K562 (cell line): ENCODE measurements around the gene MLXIPL. TPM values are rescaled to one million over a fixed set of nuclear protein-coding genes. Genes with fewer than 3 reads are reported as not detected.

Experiments used
- ATAC-seq: fragments of 200-7000 bp; cut with Tn5 transposase; 3 replicates; pipeline ENCODE4 v1.9.1; 2020; ENCODE audit warnings: moderate library complexity
- BruUV-seq: library from RNA; stranded (reverse); fragments of 400-500 nt; replicated peaks from 2 replicates; lab custom pipeline; 2021; lab: Mats Ljungman, UMichigan
- CTCF ChIA-PET: fragments of 300-600 bp; formaldehyde crosslinking; extraction: SDS; loops from one replicate; lab custom pipeline; 2021; ENCODE audit warnings: low intra/inter-chr PET ratio; lab: Yijun Ruan, JAX
- POLR2A ChIA-PET: fragments of 300-600, 350-650 bp; sonication (Branson Sonifier 250); formaldehyde crosslinking; extraction: SDS; loops from one replicate; lab custom pipeline; 2021; ENCODE audit warnings: antibody characterized with exemption, inconsistent platforms; lab: Yijun Ruan, JAX
- DNase-seq, 4 experiments: peaks; one replicate each; pipeline versions ENCODE4 v3.0.0 to v3.0.0-alpha.2; 2011 to 2018; ENCODE audit warnings: low spot score in 3 of 4, mixed read lengths in 3 of 4; ENCODE audit errors: extremely low read depth in 1 of 4
- FAIRE-seq: peaks from 2 replicates; lab custom pipeline; 2011; peaks lifted over from hg19 to GRCh38; lab: Jason Lieb, UNC
- H2AFZ ChIP-seq: 2 replicates; pipeline ENCODE4 v1.6.0; 2011; ENCODE audit warnings: low read depth, low read length, control low read depth, inconsistent platforms
- H3K27ac ChIP-seq: fragments of 200-600 bp; 3 replicates; pipeline ENCODE4 v1.8.0; 2011; ENCODE audit warnings: low read depth, mild to moderate bottlenecking, control low read depth, inconsistent platforms, low read length, moderate library complexity, mixed read lengths; ENCODE audit errors: extremely low read depth
- H3K27me3 ChIP-seq, 2 experiments: fragments of 300-600 bp in 1 of 2; 2 replicates in 1 of 2; 3 replicates in 1 of 2; pipeline versions ENCODE4 v1.6.0 to v1.8.0; 2011; ENCODE audit warnings: inconsistent platforms in 2 of 2, low read length in 2 of 2, mild to moderate bottlenecking in 1 of 2, mixed read lengths in 1 of 2, moderate library complexity in 1 of 2; ENCODE audit not compliant: control insufficient read depth in 2 of 2, insufficient read depth in 2 of 2
- H3K36me3 ChIP-seq: fragments of 300-600 bp; 3 replicates; pipeline ENCODE4 v1.8.0; 2011; ENCODE audit warnings: mild to moderate bottlenecking, low read length, inconsistent platforms; ENCODE audit not compliant: control insufficient read depth, insufficient read depth
- H3K4me1 ChIP-seq, 2 experiments: fragments of 200-600 bp in 1 of 2; replicated peaks in 1 of 2; 2 replicates in 1 of 2; 3 replicates in 1 of 2; pipeline versions ENCODE4 v1.5.1 to v1.8.0; 2011; ENCODE audit warnings: inconsistent platforms in 2 of 2, low read length in 2 of 2, mild to moderate bottlenecking in 1 of 2, mixed read lengths in 1 of 2, moderate library complexity in 1 of 2; ENCODE audit not compliant: control insufficient read depth in 2 of 2, insufficient read depth in 2 of 2
- H3K4me2 ChIP-seq: 2 replicates; pipeline ENCODE4 v1.6.1; 2011; ENCODE audit warnings: low read length, control low read depth, inconsistent platforms, mixed read lengths; ENCODE audit not compliant: insufficient read depth
- H3K4me3 ChIP-seq: fragments of 200-600 bp; sonication (generic), shearing (Covaris generic); 2 replicates; pipeline ENCODE4 v1.5.1; 2016; ENCODE audit warnings: control low read depth, inconsistent platforms
- H3K79me2 ChIP-seq: fragments of 200-600 bp; 3 replicates; pipeline ENCODE4 v1.8.0; 2011; ENCODE audit warnings: low read length, inconsistent platforms; ENCODE audit not compliant: control insufficient read depth, insufficient read depth
- H3K9ac ChIP-seq, 2 experiments: 2 replicates each; pipeline versions ENCODE4 v1.6.0 to v1.6.1; 2011; ENCODE audit warnings: low read depth in 2 of 2, low read length in 2 of 2, control low read depth in 1 of 2, inconsistent platforms in 1 of 2, mild to moderate bottlenecking in 1 of 2, mixed read lengths in 1 of 2; ENCODE audit not compliant: insufficient read depth in 1 of 2
- H3K9me1 ChIP-seq: one replicate; pipeline ENCODE4 v1.6.0; 2011; ENCODE audit warnings: inconsistent platforms, mild to moderate bottlenecking, low read length, moderate library complexity; ENCODE audit not compliant: control insufficient read depth, insufficient read depth
- H3K9me3 ChIP-seq: replicated peaks from 2 replicates; pipeline ENCODE4 v1.5.1; 2011; ENCODE audit warnings: low read depth, low read length, inconsistent platforms; ENCODE audit not compliant: control insufficient read depth, insufficient read depth
- H4K20me1 ChIP-seq: replicated peaks from 2 replicates; pipeline ENCODE4 v1.6.1; 2011; ENCODE audit warnings: low read length, inconsistent platforms, mixed read lengths; ENCODE audit not compliant: control insufficient read depth, insufficient read depth
- MTA3 ChIP-seq: fragments of 450-650 bp; formaldehyde crosslinking; IDR thresholded peaks from 2 replicates; pipeline ENCODE4 v1.6.1; 2017; ENCODE audit warnings: mild to moderate bottlenecking, borderline replicate concordance
- PHB2 ChIP-seq: fragments of 450-650 bp; IDR thresholded peaks from 2 replicates; pipeline ENCODE4 v1.6.1; 2017; ENCODE audit warnings: low read depth
- RBFOX2 ChIP-seq: fragments of 200-400 bp; formaldehyde crosslinking; IDR thresholded peaks from 2 replicates; pipeline ENCODE4 v1.6.1; 2017; ENCODE audit warnings: low read depth, mild to moderate bottlenecking, low read length, moderate library complexity
- RFX7 ChIP-seq: fragments of 250-450 bp; sonication (Bioruptor Pico); IDR thresholded peaks from 2 replicates; pipeline ENCODE4 v1.5.1; 2021; ENCODE audit warnings: mild to moderate bottlenecking
- SLC30A9 ChIP-seq: fragments of 250-450 bp; sonication (Bioruptor Pico); IDR thresholded peaks from 2 replicates; pipeline ENCODE4 v1.8.0; 2022; ENCODE audit warnings: mild to moderate bottlenecking, moderate library complexity
- SP1 ChIP-seq: sonication (generic); formaldehyde crosslinking; IDR thresholded peaks from 2 replicates; pipeline ENCODE4 v1.8.1; 2022; ENCODE audit warnings: mild to moderate bottlenecking, missing genetic modification reagents
- ZNF561 ChIP-seq: fragments of 450-650 bp; formaldehyde crosslinking; conservative IDR thresholded peaks from 2 replicates; pipeline ENCODE4 v1.4.0; 2020; ENCODE audit warnings: mild to moderate bottlenecking, moderate library complexity
- ZNF644 ChIP-seq: fragments of 200-800 bp; sonication (Bioruptor generic); IDR thresholded peaks from 2 replicates; pipeline ENCODE4 v1.6.1; 2016; ENCODE audit warnings: low read depth, missing genetic modification characterization, missing compliant biosample characterization
- ZNF717 ChIP-seq: fragments of 250-450 bp; sonication (Bioruptor Pico); IDR thresholded peaks from 2 replicates; pipeline ENCODE4 v1.5.0; 2021
- ZNF780A ChIP-seq: fragments of 250-450 bp; sonication (Bioruptor Pico); IDR thresholded peaks from 2 replicates; pipeline ENCODE4 v1.5.0; 2021; ENCODE audit warnings: mild to moderate bottlenecking
- WGBS: fragments of 100-300 bp; shearing (Covaris generic); methylation state at CpG from one replicate; pipeline ENCODE4 v1.1.6; 2016; ENCODE audit warnings: low coverage, mixed read lengths; ENCODE audit not compliant: insufficient coverage; ENCODE audit errors: missing lambda C conversion rate; 5-methylcytosine and 5-hydroxymethylcytosine counted together
- in situ Hi-C: fragments of 300-500 bp; cut with MboI; formaldehyde crosslinking; loops from 4 replicates; pipeline ENCODE4 v1.15.0; 2018; ENCODE audit warnings: inconsistent platforms, mixed read lengths
- intact Hi-C: fragments of 100-400 bp; cut with micrococcal nuclease; formaldehyde crosslinking; loops from 2 replicates; pipeline ENCODE4 v1.14.2; 2022
- polyA plus RNA-seq, 8 experiments: library from polyadenylated mRNA; depleted of rRNA in 4 of 8; stranded (reverse) in 5 of 8; unstranded in 3 of 8; fragments of >200 nt; fragmentation: Nextera tagmentation in 2 of 8; fragmentation: Illumina TruSeq in 1 of 8; extraction: Ambion mirVana in 2 of 8; extraction: Trizol in 1 of 8; gene quantifications; 2 replicates each; pipeline versions ENCODE4 v1.2.1 to v1.2.3, GENCODE V29; 2011 to 2014; ENCODE audit warnings: inconsistent platforms in 1 of 8, missing spikeins in 1 of 8
- total RNA-seq, 7 experiments: library from RNA; depleted of rRNA in 6 of 7; stranded (reverse); fragments of >200 nt in 6 of 7; fragmentation: Illumina TruSeq in 2 of 7; extraction: Trizol in 2 of 7; gene quantifications; 2 replicates each; pipeline versions ENCODE4 v1.2.1 to v1.2.3, GENCODE V29; 2011 to 2021; ENCODE audit warnings: low replicate concordance in 1 of 7
- TF ChIP-seq, protein P1 (sequence below): IDR thresholded peaks from 2 replicates; pipeline ENCODE4 v1.6.1; 2011; ENCODE audit warnings: borderline replicate concordance, low read depth, mild to moderate bottlenecking, moderate library complexity, low read length; ENCODE audit not compliant: insufficient read depth, poor library complexity, severe bottlenecking
- TF ChIP-seq, protein P2 (sequence below): fragments of 450-650 bp; formaldehyde crosslinking; IDR thresholded peaks from 2 replicates; pipeline ENCODE4 v1.4.0; 2022; ENCODE audit warnings: missing genetic modification characterization
- TF ChIP-seq, protein P3 (sequence below): fragments of 450-650 bp; formaldehyde crosslinking; IDR thresholded peaks from 2 replicates; pipeline ENCODE4 v1.4.0; 2020; ENCODE audit warnings: mild to moderate bottlenecking

Gene MLXIPL
- total and polyA plus RNA-seq, 9 of the 15 experiments (the other 6 are each of a cell fraction or from before 2014, with no cell fraction given) = 0.11 to 18.4 (median 1.4) TPM

DNA sequence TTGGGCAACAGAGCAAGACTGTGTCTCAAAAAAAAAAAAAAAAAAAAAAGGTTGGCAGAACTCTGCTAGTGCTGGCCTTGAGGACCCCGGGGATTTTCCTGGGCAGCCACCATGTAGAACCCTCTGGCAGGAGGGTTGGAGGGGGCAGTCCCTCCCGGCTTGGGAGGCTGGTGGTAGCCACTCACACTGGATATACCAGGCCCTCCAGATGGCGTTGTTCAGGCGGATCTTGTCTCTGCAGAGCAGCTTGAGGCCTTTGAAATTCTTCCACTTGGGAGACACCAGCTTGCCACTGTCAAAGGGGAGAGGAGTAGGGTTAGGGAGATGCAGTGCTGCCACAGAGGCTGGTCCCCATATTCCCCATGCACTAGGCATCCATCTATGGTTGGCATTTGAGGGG, 8.4 kb downstream of the MLXIPL start:
- BruUV-seq = no TSS peak
- Histone ChIP-seq H3K4me3 (no peak overlapping the region), H3K9me1 (no peaks in the 10 kb centered on the region), H3K27me3 (no peaks in the 10 kb centered on the region), H4K20me1 (peaks cover 8% of the 10 kb centered on the region; the same call in 1 of the 2 replicates), H3K9me3 (no peaks in the 10 kb centered on the region), H3K79me2 (no peaks in the 10 kb centered on the region), H3K27ac (no peak overlapping the region), H3K36me3 (peaks cover 6% of the 10 kb centered on the region; the same call in 2 of the 3 replicates), H2AFZ (no peak overlapping the region), H3K9ac (no peak overlapping the region), H3K4me1 (peaks cover 27 to 39% of the 10 kb centered on the region in 2 experiments), H3K4me2 (no peak overlapping the region)
- ATAC-seq (0 out of 3 replicates have a peak, but pooled peaks have one; percentile 2), DNase-seq (no peak), FAIRE-seq (no peak)
- WGBS = 69% methylated on average over 4 of the region's 4 CpGs
- ChIA-PET CTCF (no interaction called here), POLR2A (interaction anchor here (1.0 to 2.0 kb wide), 2 partner anchors 8 to 9 kb away, joined by 3 to 4 read pairs; partner anchors contain the start of gene MLXIPL)
- in situ Hi-C loops = no loop called here
- intact Hi-C loops = no loop called here
- TF ChIP-seq ZNF780A = no peak
- TF ChIP-seq SP1 (CRISPR knock-in tag) = no peak
- peak; percentile 22; the same call in 1 of the 2 replicates for TF ChIP-seq RBFOX2
- no peak for TF ChIP-seq ZNF644 (tag)
- TF ChIP-seq MTA3 = no peak
- TF ChIP-seq RFX7 (CRISPR knock-in tag) = no peak
- no peak for TF ChIP-seq SLC30A9
- TF ChIP-seq, protein P1, sequence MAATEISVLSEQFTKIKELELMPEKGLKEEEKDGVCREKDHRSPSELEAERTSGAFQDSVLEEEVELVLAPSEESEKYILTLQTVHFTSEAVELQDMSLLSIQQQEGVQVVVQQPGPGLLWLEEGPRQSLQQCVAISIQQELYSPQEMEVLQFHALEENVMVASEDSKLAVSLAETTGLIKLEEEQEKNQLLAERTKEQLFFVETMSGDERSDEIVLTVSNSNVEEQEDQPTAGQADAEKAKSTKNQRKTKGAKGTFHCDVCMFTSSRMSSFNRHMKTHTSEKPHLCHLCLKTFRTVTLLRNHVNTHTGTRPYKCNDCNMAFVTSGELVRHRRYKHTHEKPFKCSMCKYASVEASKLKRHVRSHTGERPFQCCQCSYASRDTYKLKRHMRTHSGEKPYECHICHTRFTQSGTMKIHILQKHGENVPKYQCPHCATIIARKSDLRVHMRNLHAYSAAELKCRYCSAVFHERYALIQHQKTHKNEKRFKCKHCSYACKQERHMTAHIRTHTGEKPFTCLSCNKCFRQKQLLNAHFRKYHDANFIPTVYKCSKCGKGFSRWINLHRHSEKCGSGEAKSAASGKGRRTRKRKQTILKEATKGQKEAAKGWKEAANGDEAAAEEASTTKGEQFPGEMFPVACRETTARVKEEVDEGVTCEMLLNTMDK = peak; percentile 15
- TF ChIP-seq, protein P2, sequence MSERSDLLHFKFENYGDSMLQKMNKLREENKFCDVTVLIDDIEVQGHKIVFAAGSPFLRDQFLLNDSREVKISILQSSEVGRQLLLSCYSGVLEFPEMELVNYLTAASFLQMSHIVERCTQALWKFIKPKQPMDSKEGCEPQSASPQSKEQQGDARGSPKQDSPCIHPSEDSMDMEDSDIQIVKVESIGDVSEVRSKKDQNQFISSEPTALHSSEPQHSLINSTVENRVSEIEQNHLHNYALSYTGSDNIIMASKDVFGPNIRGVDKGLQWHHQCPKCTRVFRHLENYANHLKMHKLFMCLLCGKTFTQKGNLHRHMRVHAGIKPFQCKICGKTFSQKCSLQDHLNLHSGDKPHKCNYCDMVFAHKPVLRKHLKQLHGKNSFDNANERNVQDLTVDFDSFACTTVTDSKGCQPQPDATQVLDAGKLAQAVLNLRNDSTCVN (CRISPR knock-in tag) = no peak
- no peak for TF ChIP-seq ZNF561
- TF ChIP-seq PHB2 = no peak
- TF ChIP-seq, protein P3, sequence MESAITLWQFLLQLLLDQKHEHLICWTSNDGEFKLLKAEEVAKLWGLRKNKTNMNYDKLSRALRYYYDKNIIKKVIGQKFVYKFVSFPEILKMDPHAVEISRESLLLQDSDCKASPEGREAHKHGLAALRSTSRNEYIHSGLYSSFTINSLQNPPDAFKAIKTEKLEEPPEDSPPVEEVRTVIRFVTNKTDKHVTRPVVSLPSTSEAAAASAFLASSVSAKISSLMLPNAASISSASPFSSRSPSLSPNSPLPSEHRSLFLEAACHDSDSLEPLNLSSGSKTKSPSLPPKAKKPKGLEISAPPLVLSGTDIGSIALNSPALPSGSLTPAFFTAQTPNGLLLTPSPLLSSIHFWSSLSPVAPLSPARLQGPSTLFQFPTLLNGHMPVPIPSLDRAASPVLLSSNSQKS (CRISPR knock-in tag) = no peak
- TF ChIP-seq ZNF717 (CRISPR knock-in tag) = no peak
